Uterus (tissue), 4 donors: ENCODE data around the gene MTHFR. TPM values are rescaled to one million over a fixed set of nuclear protein-coding genes. Genes with fewer than 3 reads are reported as not detected.
A peak's percentile ranks its signal among the peaks of the same experiment; 100 is the strongest.

Experiments used
- DNase-seq, 2 donors: peaks; one replicate each; pipeline ENCODE4 v3.0.0-alpha.2; 2019 to 2020
- H3K27ac ChIP-seq, 2 donors: fragments of 200-600 bp; sonication (generic); 1 replicate in 1 of 2; 2 replicates in 1 of 2; pipeline ENCODE4 v1.5.1; 2016 to 2018
- H3K27me3 ChIP-seq, 2 donors: fragments of 200-600 bp; sonication (generic); one replicate each; pipeline ENCODE4 v1.5.1; 2018 to 2019; ENCODE audit warnings: control low read depth in 1 of 2
- H3K36me3 ChIP-seq, 2 donors: fragments of 200-600 bp; sonication (generic); one replicate each; pipeline ENCODE4 v1.5.1; 2019; ENCODE audit warnings: control low read depth in 1 of 2
- H3K4me1 ChIP-seq, 2 donors: fragments of 200-600 bp; sonication (generic); one replicate each; pipeline ENCODE4 v1.5.1; 2018 to 2019; ENCODE audit warnings: control low read depth in 1 of 2
- H3K4me3 ChIP-seq, 2 donors: fragments of 200-600 bp; sonication (generic); 1 replicate in 1 of 2; 2 replicates in 1 of 2; pipeline ENCODE4 v1.5.1; 2018 to 2019; ENCODE audit warnings: mild to moderate bottlenecking in 1 of 2
- H3K9me3 ChIP-seq, 2 donors: fragments of 200-600 bp; sonication (generic); one replicate each; pipeline ENCODE4 v1.5.1; 2019; ENCODE audit warnings: control low read depth in 1 of 2
- CTCF ChIP-seq, 4 experiments: fragments of 200-600 bp in 2 of 4; fragments of 450-650 bp in 2 of 4; sonication (generic) in 2 of 4; IDR thresholded peaks; one replicate each; pipeline ENCODE4 v1.5.1; 2016 to 2019; ENCODE audit warnings: antibody characterized with exemption in 4 of 4, mild to moderate bottlenecking in 2 of 4, moderate library complexity in 1 of 4
- POLR2A ChIP-seq, 2 donors: fragments of 450-650 bp; IDR thresholded peaks; one replicate each; pipeline ENCODE4 v1.6.1; 2016; ENCODE audit warnings: antibody characterized with exemption in 2 of 2, mild to moderate bottlenecking in 1 of 2, moderate library complexity in 1 of 2
- intact Hi-C: fragments of 100-400 bp; cut with DNase I; formaldehyde crosslinking; loops from one replicate; pipeline ENCODE4 v1.15.1; 2023; ENCODE audit warnings: low total_unique reads
- total RNA-seq, 4 donors: library from RNA; depleted of rRNA in 3 of 4; stranded (reverse); fragments of >200 nt in 3 of 4; gene quantifications; one replicate each; pipeline versions ENCODE4 v1.1.0 to v1.2.4, GENCODE V29; 2014 to 2023
- donor health status: DM: yes; HTN: yes; CAD: no.

MTHFR gene
- total RNA-seq, 4 donors from 2014 or later = 15.0 to 56.8 (median 29.9) TPM

- Histone ChIP-seq H3K36me3 (no peaks in the 10 kb centered on the region), H3K27ac (peak overlapping the region; percentile 6 to 28), H3K4me1 (peaks cover 0 to 12% of the 10 kb centered on the region in 2 donors), H3K9me3 (no peaks in the 10 kb centered on the region), H3K4me3 (no peak overlapping the region), H3K27me3 (no peaks in the 10 kb centered on the region)
- DNase-seq = no peak
- intact Hi-C loops = no loop called here
- TF ChIP-seq CTCF (IDR thresholded peaks at IDR 0.05) = no peak
These were observed 9.5 kb downstream of the MTHFR start for GRCh38 chr1:11796036-11796828.

- no peak for DNase-seq
- intact Hi-C loops = no loop called here
- no peak for TF ChIP-seq POLR2A (IDR thresholded peaks at IDR 0.05)
- no peak for TF ChIP-seq CTCF (IDR thresholded peaks at IDR 0.05)
- Histone ChIP-seq H3K4me1 (peaks cover 0 to 17% of the 10 kb centered on the region in 2 donors), H3K36me3 (no peaks in the 10 kb centered on the region), H3K27me3 (no peaks in the 10 kb centered on the region), H3K9me3 (no peaks in the 10 kb centered on the region), H3K27ac (peak overlapping the region in 1 of 2 donors; percentile 28), H3K4me3 (no peak overlapping the region)
These were observed 10.4 kb downstream of the MTHFR start for GRCh38 chr1:11795238-11795890.

- no peak for DNase-seq
- intact Hi-C loops = no loop called here
- peak overlapping the region in 1 of 2 donors; percentile 29 for H3K27ac ChIP-seq
- no peaks in the 10 kb centered on the region for H3K36me3 ChIP-seq
- no peak overlapping the region for H3K4me3 ChIP-seq
- TF ChIP-seq CTCF (IDR thresholded peaks at IDR 0.05) = no peak
- no peak for TF ChIP-seq POLR2A (IDR thresholded peaks at IDR 0.05)
- H3K9me3 ChIP-seq = no peaks in the 10 kb centered on the region
- no peaks in the 10 kb centered on the region for H3K27me3 ChIP-seq
- H3K4me1 ChIP-seq = peaks cover 0 to 25% of the 10 kb centered on the region in 2 donors
These were observed 11.1 kb downstream of the MTHFR start for GRCh38 chr1:11794446-11795237.

GRCh38 chr1:11793819-11794218 is 11.9 kb downstream of the MTHFR start:
- Histone ChIP-seq H3K27me3 (no peaks in the 10 kb centered on the region), H3K27ac (peak overlapping the region in 1 of 2 donors; percentile 29), H3K4me3 (no peak overlapping the region), H3K9me3 (no peaks in the 10 kb centered on the region), H3K36me3 (no peaks in the 10 kb centered on the region), H3K4me1 (peaks cover 0 to 25% of the 10 kb centered on the region in 2 donors)
- intact Hi-C loops = no loop called here
- DNase-seq = no peak
- no peak for TF ChIP-seq POLR2A (IDR thresholded peaks at IDR 0.05)
- TF ChIP-seq CTCF (IDR thresholded peaks at IDR 0.05) = no peak
